Endothelial cell of umbilical vein (primary cell): ENCODE data around the gene PLAAT1. TPM values are rescaled to one million over a fixed set of nuclear protein-coding genes. Genes with fewer than 3 reads are reported as not detected.

Experiments used
- BruUV-seq: library from RNA; stranded (reverse); fragments of 400-500 nt; replicated peaks from 2 replicates; lab custom pipeline; 2021; lab: Mats Ljungman, UMichigan
- CTCF ChIA-PET: fragments of 300-600, 350-600 bp; sonication (Branson Sonifier 250); formaldehyde crosslinking; loops from one replicate; lab custom pipeline; 2021; ENCODE audit warnings: antibody characterized with exemption, inconsistent platforms; lab: Charles Lee
- POLR2A ChIA-PET: fragments of 300-600, 350-600 bp; sonication (Branson Sonifier 250); formaldehyde crosslinking; loops from one replicate; lab custom pipeline; 2021; ENCODE audit warnings: antibody characterized with exemption, inconsistent platforms; lab: Charles Lee
- DNase-seq: peaks from one replicate; pipeline ENCODE4 v3.0.0-alpha.2; 2011; ENCODE audit warnings: low read depth, low spot score
- FAIRE-seq: peaks from 2 replicates; lab custom pipeline; 2011; peaks lifted over from hg19 to GRCh38; lab: Jason Lieb, UNC
- H2AFZ ChIP-seq: 2 replicates; pipeline ENCODE4 v1.6.0; 2012; ENCODE audit warnings: low read depth, low read length, control low read depth, inconsistent platforms
- H3K27ac ChIP-seq: 2 replicates; pipeline ENCODE4 v1.5.1; 2011; ENCODE audit warnings: low read depth, mild to moderate bottlenecking, control low read depth, low read length, moderate library complexity; ENCODE audit not compliant: insufficient read depth
- H3K27me3 ChIP-seq, 2 experiments: 2 replicates each; pipeline versions ENCODE4 v1.6.0 to v1.6.1; 2011; ENCODE audit warnings: low read length in 2 of 2, mixed read lengths in 1 of 2; ENCODE audit not compliant: control insufficient read depth in 2 of 2, insufficient read depth in 2 of 2
- H3K36me3 ChIP-seq, 2 experiments: 2 replicates in 1 of 2; 3 replicates in 1 of 2; pipeline ENCODE4 v1.5.1; 2011; ENCODE audit warnings: low read length in 2 of 2, mild to moderate bottlenecking in 1 of 2, moderate library complexity in 1 of 2; ENCODE audit not compliant: control insufficient read depth in 2 of 2, insufficient read depth in 2 of 2; ENCODE audit errors: extremely low read depth in 1 of 2
- H3K4me1 ChIP-seq: 3 replicates; pipeline ENCODE4 v1.5.1; 2011; ENCODE audit warnings: mild to moderate bottlenecking, low read length; ENCODE audit not compliant: control insufficient read depth, insufficient read depth; ENCODE audit errors: extremely low read depth
- H3K4me2 ChIP-seq: 2 replicates; pipeline ENCODE4 v1.6.1; 2011; ENCODE audit warnings: low read length, control low read depth, mixed read lengths; ENCODE audit not compliant: insufficient read depth
- H3K4me3 ChIP-seq, 3 experiments: fragments of 200-600 bp in 1 of 3; sonication (generic), shearing (Covaris generic) in 1 of 3; replicated peaks in 1 of 3; 2 replicates each; pipeline ENCODE4 v1.5.1; 2011 to 2016; ENCODE audit warnings: control low read depth in 3 of 3, low read length in 3 of 3, mild to moderate bottlenecking in 2 of 3, inconsistent platforms in 1 of 3, low read depth in 1 of 3, moderate library complexity in 1 of 3; ENCODE audit not compliant: insufficient read depth in 1 of 3
- H3K79me2 ChIP-seq: 2 replicates; pipeline ENCODE4 v1.6.0; 2012; ENCODE audit warnings: low read length, inconsistent platforms; ENCODE audit not compliant: control insufficient read depth, insufficient read depth
- H3K9ac ChIP-seq: replicated peaks from 2 replicates; pipeline ENCODE3; 2011; ENCODE audit warnings: low read length, control low read depth; ENCODE audit not compliant: insufficient read depth; ENCODE audit errors: extremely low read depth
- H3K9me1 ChIP-seq: replicated peaks from 3 replicates; pipeline ENCODE4 v1.6.0; 2011; ENCODE audit warnings: mild to moderate bottlenecking, low read length; ENCODE audit not compliant: control insufficient read depth, insufficient read depth; ENCODE audit errors: extremely low read depth
- H3K9me3 ChIP-seq: replicated peaks from 2 replicates; pipeline ENCODE4 v1.5.1; 2012; ENCODE audit warnings: low read length, inconsistent platforms; ENCODE audit not compliant: control insufficient read depth, insufficient read depth
- H4K20me1 ChIP-seq: replicated peaks from 2 replicates; pipeline ENCODE3; 2011; ENCODE audit warnings: mild to moderate bottlenecking, low read length; ENCODE audit not compliant: control insufficient read depth, insufficient read depth; ENCODE audit errors: extremely low read depth
- CTCF ChIP-seq, 2 donors: IDR thresholded peaks; 1 replicate in 1 of 2; 2 replicates in 1 of 2; pipeline ENCODE4 v1.5.1; 2011; ENCODE audit warnings: low read length in 2 of 2, mild to moderate bottlenecking in 2 of 2, moderate library complexity in 2 of 2, control low read depth in 1 of 2, inconsistent platforms in 1 of 2, low read depth in 1 of 2; ENCODE audit not compliant: insufficient read depth in 1 of 2; ENCODE audit errors: extremely low read depth in 1 of 2
- EZH2 ChIP-seq: IDR thresholded peaks from 2 replicates; pipeline ENCODE4 v1.6.1; 2012; ENCODE audit warnings: borderline replicate concordance, low read depth, mild to moderate bottlenecking, moderate library complexity, low read length, inconsistent platforms; ENCODE audit not compliant: severe bottlenecking
- FOS ChIP-seq: IDR thresholded peaks from 2 replicates; pipeline ENCODE4 v1.6.1; 2011; ENCODE audit warnings: mild to moderate bottlenecking, low read length, moderate library complexity, borderline replicate concordance; ENCODE audit not compliant: insufficient read depth
- GATA2 ChIP-seq: IDR thresholded peaks from 2 replicates; pipeline ENCODE4 v1.7.0; 2011; ENCODE audit warnings: low read depth, mild to moderate bottlenecking, moderate library complexity, mixed read lengths, low read length; ENCODE audit not compliant: insufficient read length, insufficient read depth
- JUN ChIP-seq: IDR thresholded peaks from 2 replicates; pipeline ENCODE4 v1.6.1; 2011; ENCODE audit warnings: borderline replicate concordance, low read depth; ENCODE audit not compliant: insufficient read length, insufficient read depth
- MAX ChIP-seq: IDR thresholded peaks from 2 replicates; pipeline ENCODE4 v1.6.1; 2011; ENCODE audit not compliant: insufficient read depth, insufficient read length
- MYC ChIP-seq: IDR thresholded peaks from one replicate; pipeline ENCODE4 v1.6.1; 2011; ENCODE audit warnings: mild to moderate bottlenecking, low read depth, low read length
- POLR2A ChIP-seq: IDR thresholded peaks from 2 replicates; pipeline ENCODE4 v1.6.1; 2012; ENCODE audit warnings: low read depth, mild to moderate bottlenecking, control low read depth, low read length
- POLR2AphosphoS5 ChIP-seq: IDR thresholded peaks from 2 replicates; pipeline ENCODE4 v1.6.1; 2012; ENCODE audit warnings: low read depth, mild to moderate bottlenecking, control low read depth, low read length, moderate library complexity; ENCODE audit not compliant: insufficient read depth
- dilution Hi-C: fragments of 300-500 bp; cut with MboI; formaldehyde crosslinking; loops from one replicate; pipeline ENCODE4 v1.15.0; 2019; ENCODE audit warnings: low sequenced_read_pairs; ENCODE audit not compliant: extremely low pct_ligation_motif_present
- intact Hi-C: fragments of 100-400 bp; cut with micrococcal nuclease; formaldehyde crosslinking; loops from one replicate; pipeline ENCODE4 v1.10.0; 2022
- polyA plus RNA-seq, 4 experiments: library from polyadenylated mRNA; depleted of rRNA in 3 of 4; stranded (reverse) in 3 of 4; unstranded in 1 of 4; fragments of >200 nt; gene quantifications; 2 replicates each; pipeline versions ENCODE4 v1.2.1 to v1.2.3, GENCODE V29; 2011 to 2012; ENCODE audit warnings: missing spikeins in 1 of 4
- total RNA-seq: library from RNA; stranded (reverse); gene quantifications from 2 replicates; pipeline ENCODE4 v1.2.3, GENCODE V29; 2021

Gene PLAAT1
- total and polyA plus RNA-seq, 2 donors (not counting 3 experiments of a cell fraction or from before 2014, with no cell fraction given), result 0.58 to 0.75 TPM

- H3K9me1 ChIP-seq, result no peaks in the 10 kb centered on the region
- intact Hi-C loops (no loop called here), dilution Hi-C loops (no loop called here)
- no peak overlapping the region for H3K4me2 ChIP-seq
- DNase-seq (no peak), FAIRE-seq (no peak)
- H3K79me2 ChIP-seq, result no peaks in the 10 kb centered on the region
- CTCF ChIA-PET, result interaction anchor here (0.8 kb wide), 1 partner anchor 20 kb away, joined by 4 read pairs; no protein-coding TSS in a partner anchor
- no peaks in the 10 kb centered on the region for H4K20me1 ChIP-seq
- H3K27me3 ChIP-seq, result no peaks in the 10 kb centered on the region
- no peaks in the 10 kb centered on the region for H3K4me1 ChIP-seq
- TF ChIP-seq POLR2A (no peak), POLR2AphosphoS5 (no peak), EZH2 (no peak), CTCF (IDR thresholded peaks at IDR 0.05; ENCODE audit: extremely low read depth in 1 of 2, insufficient read depth in 1 of 2, low read depth in 1 of 2, low read length in 2 of 2) (no peak), FOS (no peak), MYC (no peak), GATA2 (no peak), MAX (no peak), JUN (no peak)
- H3K9ac ChIP-seq, result no peak overlapping the region
- H3K36me3 ChIP-seq, result no peaks in the 10 kb centered on the region
- POLR2A ChIA-PET, result no interaction called here
- no peak overlapping the region for H3K4me3 ChIP-seq
- BruUV-seq, result no TSS peak
- H2AFZ ChIP-seq, result no peak overlapping the region
- no peak overlapping the region for H3K27ac ChIP-seq
- no peaks in the 10 kb centered on the region for H3K9me3 ChIP-seq
These were observed 30.4 kb upstream of the PLAAT1 start for GRCh38 chr3:193210618-193211017.
